SH-SY5Y (cell line): ENCODE measurements around the gene OIT3.

Experiments
- GATA2 ChIP-seq: IDR thresholded peaks from 2 replicates; pipeline ENCODE4 v1.6.1; 2011; ENCODE audit warnings: mild to moderate bottlenecking, low read depth, low read length
- GATA3 ChIP-seq: IDR thresholded peaks from 2 replicates; pipeline ENCODE4 v1.6.1; 2011; ENCODE audit warnings: low read depth, mild to moderate bottlenecking, low read length, moderate library complexity

DNA sequence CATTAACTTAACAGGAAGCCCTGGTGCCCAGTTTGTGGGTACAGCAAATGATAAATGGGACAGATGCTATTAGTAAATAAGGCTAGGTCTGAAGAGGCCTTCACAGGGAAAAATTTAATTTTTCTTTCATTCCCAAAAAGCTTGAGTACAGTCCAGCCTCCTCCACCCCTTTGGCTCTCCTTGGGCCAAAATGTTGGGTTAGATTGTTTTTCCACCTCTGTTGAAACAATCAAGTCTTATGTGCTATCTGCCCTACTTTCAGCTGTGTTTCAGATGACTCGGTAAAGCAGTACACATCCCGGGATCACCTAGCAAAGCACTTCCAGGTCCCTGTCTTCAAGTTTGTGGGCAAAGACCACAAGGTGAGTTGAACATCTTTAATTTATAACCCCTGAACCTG lies 36.7 kb downstream of the OIT3 start:
- TF ChIP-seq GATA3 (no peak), GATA2 (no peak)
